Vagina (tissue), 2 donors: ENCODE results near the gene DLG3.

Experiments
- POLR2A ChIP-seq, 2 donors: fragments of 450-650 bp; IDR thresholded peaks; one replicate each; pipeline ENCODE4 v1.6.1; 2017; ENCODE audit warnings: antibody characterized with exemption in 2 of 2, mild to moderate bottlenecking in 2 of 2, moderate library complexity in 2 of 2
- POLR2AphosphoS5 ChIP-seq, 2 donors: sonication (generic); formaldehyde crosslinking; IDR thresholded peaks; one replicate each; pipeline ENCODE4 v1.9.0; 2017; ENCODE audit warnings: antibody characterized with exemption in 2 of 2, mild to moderate bottlenecking in 2 of 2, low read depth in 1 of 2; ENCODE audit not compliant: insufficient read depth in 1 of 2
- TF ChIP-seq, protein P1 (sequence below), 3 experiments: fragments of 450-650 bp in 2 of 3; fragments of 200-600 bp in 1 of 3; sonication (generic) in 1 of 3; IDR thresholded peaks; one replicate each; pipeline ENCODE4 v1.5.1; 2017 to 2019; ENCODE audit warnings: antibody characterized with exemption in 3 of 3, mild to moderate bottlenecking in 2 of 3, moderate library complexity in 2 of 3

DNA sequence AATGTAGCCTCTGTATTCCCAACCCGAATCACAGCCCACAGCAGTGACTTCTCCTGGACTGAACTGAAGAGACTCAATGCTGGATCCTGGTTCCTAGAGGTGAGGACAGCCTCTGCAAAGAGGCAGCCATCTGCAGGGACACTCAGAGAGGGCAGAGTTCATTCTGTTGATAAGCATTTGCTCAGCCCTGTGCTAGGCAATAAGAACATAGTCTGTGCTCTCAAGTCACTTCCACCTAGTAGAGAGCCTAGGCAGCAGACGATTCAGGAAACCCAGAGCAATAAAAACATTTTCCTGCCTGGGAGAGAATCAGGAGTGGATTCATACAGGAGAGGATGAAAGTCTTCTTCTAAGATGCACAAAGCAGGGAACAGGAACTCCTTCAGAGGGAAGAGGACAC lies 17.3 kb upstream of the DLG3 start:
- TF ChIP-seq POLR2A (IDR thresholded peaks at IDR 0.05), result no peak
- TF ChIP-seq, protein P1, sequence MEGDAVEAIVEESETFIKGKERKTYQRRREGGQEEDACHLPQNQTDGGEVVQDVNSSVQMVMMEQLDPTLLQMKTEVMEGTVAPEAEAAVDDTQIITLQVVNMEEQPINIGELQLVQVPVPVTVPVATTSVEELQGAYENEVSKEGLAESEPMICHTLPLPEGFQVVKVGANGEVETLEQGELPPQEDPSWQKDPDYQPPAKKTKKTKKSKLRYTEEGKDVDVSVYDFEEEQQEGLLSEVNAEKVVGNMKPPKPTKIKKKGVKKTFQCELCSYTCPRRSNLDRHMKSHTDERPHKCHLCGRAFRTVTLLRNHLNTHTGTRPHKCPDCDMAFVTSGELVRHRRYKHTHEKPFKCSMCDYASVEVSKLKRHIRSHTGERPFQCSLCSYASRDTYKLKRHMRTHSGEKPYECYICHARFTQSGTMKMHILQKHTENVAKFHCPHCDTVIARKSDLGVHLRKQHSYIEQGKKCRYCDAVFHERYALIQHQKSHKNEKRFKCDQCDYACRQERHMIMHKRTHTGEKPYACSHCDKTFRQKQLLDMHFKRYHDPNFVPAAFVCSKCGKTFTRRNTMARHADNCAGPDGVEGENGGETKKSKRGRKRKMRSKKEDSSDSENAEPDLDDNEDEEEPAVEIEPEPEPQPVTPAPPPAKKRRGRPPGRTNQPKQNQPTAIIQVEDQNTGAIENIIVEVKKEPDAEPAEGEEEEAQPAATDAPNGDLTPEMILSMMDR (IDR thresholded peaks at IDR 0.05), result no peak
- TF ChIP-seq POLR2AphosphoS5 (IDR thresholded peaks at IDR 0.05; ENCODE audit: insufficient read depth in 1 of 2, low read depth in 1 of 2), result no peak
